SK-N-SH (cell line): ENCODE measurements around the gene C12orf43. TPM values are rescaled to one million over a fixed set of nuclear protein-coding genes. Genes with fewer than 3 reads are reported as not detected.
"Not testable (repeated sequence)": the region's sequence is repeated elsewhere in the genome, so short reads cannot be mapped to it uniquely, and the experiment has no call there.

Experiments used
- CTCF ChIA-PET: fragments of 300-600, 350-600 bp; formaldehyde crosslinking; extraction: SDS; loops from one replicate; lab custom pipeline; 2021; lab: Yijun Ruan, JAX
- POLR2A ChIA-PET: fragments of 350-600 bp; sonication (Branson Sonifier 250); formaldehyde crosslinking; extraction: SDS; loops from one replicate; lab custom pipeline; 2020; ENCODE audit warnings: antibody characterized with exemption, inconsistent platforms; lab: Yijun Ruan, JAX
- DNase-seq: peaks from one replicate; pipeline ENCODE4 v3.0.0; 2012
- H2AFZ ChIP-seq: fragments of 200-600 bp; sonication (generic); 2 replicates; pipeline ENCODE4 v1.8.1; 2016; ENCODE audit warnings: antibody characterized with exemption, mild to moderate bottlenecking, low read depth
- H3F3A ChIP-seq: fragments of 200-600 bp; sonication (generic); replicated peaks from 2 replicates; pipeline ENCODE3; 2016; ENCODE audit warnings: antibody characterized with exemption, mild to moderate bottlenecking; ENCODE audit not compliant: insufficient read depth
- H3K27ac ChIP-seq, 2 experiments: fragments of 200-500 bp in 1 of 2; fragments of 200-600 bp in 1 of 2; sonication (Bioruptor generic) in 1 of 2; sonication (generic), shearing (Covaris generic) in 1 of 2; 2 replicates each; pipeline versions ENCODE4 v1.5.1 to v1.6.1; 2014 to 2016; ENCODE audit warnings: low read depth in 2 of 2, inconsistent platforms in 1 of 2, low read length in 1 of 2, mild to moderate bottlenecking in 1 of 2, mixed read lengths in 1 of 2
- H3K27me3 ChIP-seq: fragments of 200-600 bp; sonication (generic), shearing (Covaris generic); 2 replicates; pipeline ENCODE4 v1.6.1; 2016; ENCODE audit warnings: mixed run types; ENCODE audit not compliant: insufficient read depth
- H3K36me3 ChIP-seq, 2 experiments: fragments of 200-500 bp in 1 of 2; fragments of 200-600 bp in 1 of 2; sonication (Bioruptor generic) in 1 of 2; sonication (generic) in 1 of 2; replicated peaks in 1 of 2; 2 replicates each; pipeline versions ENCODE3 to v1.5.1; 2014 to 2016; ENCODE audit warnings: low read length in 1 of 2, mild to moderate bottlenecking in 1 of 2; ENCODE audit not compliant: insufficient read depth in 2 of 2, control insufficient read depth in 1 of 2
- H3K4me1 ChIP-seq, 2 experiments: fragments of 200-500 bp in 1 of 2; fragments of 200-600 bp in 1 of 2; sonication (Bioruptor generic) in 1 of 2; sonication (generic), shearing (Covaris generic) in 1 of 2; 2 replicates each; pipeline versions ENCODE4 v1.5.1 to v1.6.1; 2014 to 2016; ENCODE audit warnings: low read depth in 1 of 2, low read length in 1 of 2, mixed run types in 1 of 2; ENCODE audit not compliant: insufficient read depth in 2 of 2, control insufficient read depth in 1 of 2
- H3K4me2 ChIP-seq: fragments of 200-600 bp; sonication (generic), shearing (Covaris generic); 2 replicates; pipeline ENCODE4 v1.6.1; 2017; ENCODE audit warnings: mixed run types
- H3K4me3 ChIP-seq, 2 experiments: fragments of 200-500 bp in 1 of 2; fragments of 200-600 bp in 1 of 2; sonication (Bioruptor generic) in 1 of 2; sonication (generic), shearing (Covaris generic) in 1 of 2; 2 replicates each; pipeline versions ENCODE4 v1.5.1 to v1.8.1; 2014 to 2016; ENCODE audit warnings: low read depth in 2 of 2, inconsistent platforms in 1 of 2, low read length in 1 of 2, mild to moderate bottlenecking in 1 of 2, mixed read lengths in 1 of 2, moderate library complexity in 1 of 2
- H3K79me2 ChIP-seq: fragments of 200-600 bp; sonication (generic); 2 replicates; pipeline ENCODE4 v1.8.1; 2017; ENCODE audit warnings: mild to moderate bottlenecking; ENCODE audit not compliant: insufficient read depth
- H3K9ac ChIP-seq: fragments of 200-600 bp; sonication (generic); 2 replicates; pipeline ENCODE4 v1.6.1; 2017; ENCODE audit warnings: mixed run types
- H3K9me2 ChIP-seq: fragments of 200-600 bp; sonication (generic); 2 replicates; pipeline ENCODE4 v1.6.1; 2017; ENCODE audit warnings: mixed run types
- H3K9me3 ChIP-seq: fragments of 200-600 bp; sonication (generic); 2 replicates; pipeline ENCODE4 v1.6.1; 2017; ENCODE audit warnings: mixed run types, mild to moderate bottlenecking, moderate library complexity
- H4K20me1 ChIP-seq: fragments of 200-600 bp; sonication (generic); 2 replicates; pipeline ENCODE4 v1.6.1; 2017; ENCODE audit warnings: mild to moderate bottlenecking, mixed run types; ENCODE audit not compliant: insufficient read depth
- CHD2 ChIP-seq: fragments of 150-350 bp; IDR thresholded peaks from 2 replicates; pipeline ENCODE4 v1.6.1; 2018; ENCODE audit warnings: low read length; ENCODE audit not compliant: partially characterized antibody
- CTCF ChIP-seq: fragments of 200-600 bp; sonication (generic); IDR thresholded peaks from 2 replicates; pipeline ENCODE4 v1.6.1; 2017; ENCODE audit warnings: antibody characterized with exemption, mild to moderate bottlenecking, moderate library complexity
- EP300 ChIP-seq, 2 experiments: IDR thresholded peaks; 2 replicates each; pipeline versions ENCODE4 v1.4.0 to v1.6.1; 2012; ENCODE audit warnings: borderline replicate concordance in 1 of 2, low read depth in 1 of 2, low read length in 1 of 2
- EZH2phosphoT487 ChIP-seq: fragments of 200-600 bp; sonication (generic); IDR thresholded peaks from 2 replicates; pipeline ENCODE4 v1.6.1; 2017; ENCODE audit warnings: low read depth, mixed run types, mild to moderate bottlenecking, antibody characterized with exemption, moderate library complexity, borderline replicate concordance
- FOSL2 ChIP-seq: IDR thresholded peaks from 2 replicates; pipeline ENCODE4 v1.4.0; 2012; ENCODE audit warnings: low read depth, mild to moderate bottlenecking, moderate library complexity, borderline replicate concordance
- GATA2 ChIP-seq: sonication (generic); formaldehyde crosslinking; IDR thresholded peaks from 2 replicates; pipeline ENCODE4 v1.5.0; 2020; ENCODE audit warnings: mild to moderate bottlenecking, missing genetic modification reagents
- MAX ChIP-seq: IDR thresholded peaks from 2 replicates; pipeline ENCODE4 v1.4.0; 2012; ENCODE audit warnings: low read depth
- POLR2AphosphoS5 ChIP-seq: IDR thresholded peaks from 2 replicates; pipeline ENCODE4 v1.6.1; 2012; ENCODE audit warnings: low read depth, low read length
- RAD21 ChIP-seq: IDR thresholded peaks from 2 replicates; pipeline ENCODE4 v1.6.1; 2012; ENCODE audit warnings: mild to moderate bottlenecking, low read length
- SIN3A ChIP-seq: IDR thresholded peaks from 2 replicates; pipeline ENCODE4 v1.6.1; 2012; ENCODE audit warnings: low read depth, mild to moderate bottlenecking, low read length, moderate library complexity, borderline replicate concordance
- TAF1 ChIP-seq: IDR thresholded peaks from 2 replicates; pipeline ENCODE4 v1.6.1; 2012; ENCODE audit warnings: low read depth, mild to moderate bottlenecking, low read length, moderate library complexity, borderline replicate concordance
- TEAD4 ChIP-seq: IDR thresholded peaks from 2 replicates; pipeline ENCODE4 v1.4.0; 2012; ENCODE audit warnings: mild to moderate bottlenecking, borderline replicate concordance; ENCODE audit not compliant: insufficient read depth
- USF2 ChIP-seq: fragments of 150-350 bp; IDR thresholded peaks from 2 replicates; pipeline ENCODE4 v1.6.1; 2017; ENCODE audit warnings: antibody characterized with exemption, low read length, low read depth, borderline replicate concordance
- WGBS: methylation state at CpG from one replicate; pipeline ENCODE4 v1.1.6; 2017; ENCODE audit warnings: low lambda C conversion rate; 5-methylcytosine and 5-hydroxymethylcytosine counted together
- polyA plus RNA-seq, 3 experiments: library from polyadenylated mRNA; depleted of rRNA; stranded (reverse); fragments of >200 nt; gene quantifications; 2 replicates each; pipeline ENCODE4 v1.2.3, GENCODE V29; 2012
- TF ChIP-seq, protein P1 (sequence below): IDR thresholded peaks from 2 replicates; pipeline ENCODE4 v1.4.0; 2012; ENCODE audit warnings: low read depth, borderline replicate concordance

Gene C12orf43
- polyA plus RNA-seq, 1 of the 3 experiments (the other 2 are of a cell fraction): 13.9 TPM

DNA sequence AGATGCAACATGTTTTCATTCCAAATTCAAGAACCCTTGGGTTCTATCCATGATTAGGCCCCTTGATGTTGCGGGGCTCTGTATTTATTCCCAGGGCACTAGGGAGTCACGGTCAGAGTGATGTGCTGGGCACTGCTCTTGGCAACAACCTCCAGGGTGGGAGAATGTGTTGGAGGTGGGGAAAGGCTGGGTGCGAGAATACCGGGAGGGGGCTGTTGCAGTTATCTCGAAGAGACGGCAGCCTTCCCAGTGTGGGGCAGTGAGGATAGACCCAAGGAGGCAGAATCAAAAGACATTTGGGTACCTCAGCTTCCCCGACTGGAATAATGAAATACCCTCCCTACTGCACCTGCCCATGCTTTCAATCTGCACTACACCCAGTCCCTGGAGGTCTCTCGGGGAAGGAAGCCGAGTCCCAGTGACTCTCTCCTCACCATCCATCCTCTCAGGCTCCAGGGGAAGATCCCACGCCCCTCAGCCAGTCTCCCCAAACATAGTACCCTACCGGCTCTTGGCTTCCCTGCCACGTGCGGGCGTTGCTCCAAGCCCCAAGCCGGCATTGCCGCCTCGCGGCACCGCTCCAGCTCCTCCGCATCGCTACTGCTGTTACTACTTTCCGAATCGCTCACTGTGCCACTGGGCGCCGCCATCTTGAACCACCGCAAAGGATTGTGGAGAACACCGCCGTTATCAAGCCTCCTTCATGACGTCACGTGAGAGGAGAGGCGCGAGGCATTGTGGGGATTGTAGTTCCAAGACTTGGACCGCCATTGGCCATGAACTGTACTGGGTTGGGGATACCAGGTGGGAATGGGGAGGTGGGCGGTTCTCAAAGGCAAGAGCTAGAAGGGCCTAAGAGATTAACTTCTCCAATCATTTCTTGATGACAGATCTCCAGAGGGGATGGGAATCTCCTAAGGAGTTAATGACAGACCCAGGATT, at the start of gene C12orf43 (continued):
- TF ChIP-seq USF2: no peak
- TF ChIP-seq RAD21: no peak
- TF ChIP-seq GATA2 (CRISPR knock-in tag): peak; percentile 69
- TF ChIP-seq TAF1: peak; percentile 88
- TF ChIP-seq EZH2phosphoT487: no peak
- no peak for TF ChIP-seq TEAD4
- TF ChIP-seq MAX: no peak; the same call in 1 of the 2 replicates
- no peak for TF ChIP-seq CTCF
- peak; percentile 30; the same call in 1 of the 2 replicates for TF ChIP-seq SIN3A
- peak; percentile 72 for TF ChIP-seq POLR2AphosphoS5

- no peaks in the 10 kb centered on the region for H3K36me3 ChIP-seq
- no peaks in the 10 kb centered on the region for H3K9me3 ChIP-seq
- TF ChIP-seq EP300 (IDR thresholded peaks at IDR 0.05; ENCODE audit: borderline replicate concordance in 1 of 2, low read depth in 1 of 2, low read length in 1 of 2) (no peak), CHD2 (no peak), FOSL2 (no peak)
- TF ChIP-seq, protein P1, sequence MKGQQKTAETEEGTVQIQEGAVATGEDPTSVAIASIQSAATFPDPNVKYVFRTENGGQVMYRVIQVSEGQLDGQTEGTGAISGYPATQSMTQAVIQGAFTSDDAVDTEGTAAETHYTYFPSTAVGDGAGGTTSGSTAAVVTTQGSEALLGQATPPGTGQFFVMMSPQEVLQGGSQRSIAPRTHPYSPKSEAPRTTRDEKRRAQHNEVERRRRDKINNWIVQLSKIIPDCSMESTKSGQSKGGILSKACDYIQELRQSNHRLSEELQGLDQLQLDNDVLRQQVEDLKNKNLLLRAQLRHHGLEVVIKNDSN: no peak
- no peak overlapping the region for H3K4me3 ChIP-seq
- ChIA-PET CTCF (interaction anchor here (1.2 to 1.8 kb wide), 2 partner anchors 31 to 44 kb away, joined by 4 to 6 read pairs; no protein-coding TSS in a partner anchor), POLR2A (no interaction called here)
- H3K4me1 ChIP-seq: peaks cover 0 to under 1% of the 10 kb centered on the region in 2 experiments; a peak in 1 of 4 replicates
- H3K79me2 ChIP-seq: no peaks in the 10 kb centered on the region
- H3K27ac ChIP-seq: no peak overlapping the region
- H3K9ac ChIP-seq: no peak overlapping the region
- no peaks in the 10 kb centered on the region for H3K9me2 ChIP-seq
- DNase-seq: no peak
- H2AFZ ChIP-seq: no peak overlapping the region
- 0 out of 2 replicates have a peak, but pooled peaks cover 5% of the 10 kb centered on the region for H3K27me3 ChIP-seq
- H3K4me2 ChIP-seq: no peak overlapping the region
- no peaks in the 10 kb centered on the region for H3F3A ChIP-seq
- 25% methylated on average over 2 of the region's 2 CpGs for WGBS
- no peaks in the 10 kb centered on the region for H4K20me1 ChIP-seq
Observed at GRCh38 chr12:121065345-121065744, 49.1 kb upstream of the C12orf43 start.

DNA sequence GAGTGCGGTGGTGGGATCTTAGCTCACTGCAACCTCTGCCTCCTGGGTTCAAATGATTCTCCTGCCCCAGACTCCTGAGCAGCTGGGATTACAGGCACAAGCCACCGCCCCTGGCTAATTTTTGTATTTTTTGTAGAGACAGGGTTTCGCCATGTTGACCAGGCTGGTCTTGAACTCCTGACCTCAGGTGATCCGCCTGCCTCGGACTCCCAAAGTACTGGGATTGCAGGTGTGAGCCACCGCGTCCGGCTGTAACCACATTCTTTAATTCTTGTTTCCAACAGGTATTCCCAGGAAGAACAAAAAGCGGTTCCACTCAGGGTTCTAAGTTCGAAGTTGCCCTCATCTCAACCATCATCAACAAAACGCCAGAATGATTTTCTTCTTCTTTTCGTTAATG, 48.3 kb upstream of the C12orf43 start:
- DNase-seq, H3K4me2 ChIP-seq, H3K27ac ChIP-seq, H3K4me1 ChIP-seq, H3K9ac ChIP-seq, H2AFZ ChIP-seq, H4K20me1 ChIP-seq, H3F3A ChIP-seq, H3K4me3 ChIP-seq, H3K9me2 ChIP-seq, H3K79me2 ChIP-seq, H3K27me3 ChIP-seq, POLR2A ChIA-PET, H3K9me3 ChIP-seq, H3K36me3 ChIP-seq: not testable (repeated sequence)
- WGBS: 80% methylated on average over 12 of the region's 12 CpGs
- CTCF ChIA-PET: interaction anchor here (1.8 kb wide), 1 partner anchor 45 kb away, joined by 6 read pairs; no protein-coding TSS in a partner anchor
